Epithelial cell of prostate (primary cell): ENCODE measurements around the gene GLIS1.

Experiments
- DNase-seq: peaks from one replicate; pipeline ENCODE4 v3.0.0-alpha.2; 2011; ENCODE audit warnings: low read depth, low spot score
- H3K27ac ChIP-seq: fragments of 450-650 bp; 2 replicates; pipeline ENCODE4 v1.5.1; 2017; ENCODE audit warnings: mild to moderate bottlenecking

Gene GLIS1

GRCh38 chr1:53625049-53625448 is 113.9 kb downstream of the GLIS1 start:
- H3K27ac ChIP-seq: no peak overlapping the region
- no peak for DNase-seq

GRCh38 chr1:53622531-53622930 is 116.4 kb downstream of the GLIS1 start:
- no peak for DNase-seq
- no peak overlapping the region for H3K27ac ChIP-seq

- H3K27ac ChIP-seq: no peak overlapping the region
Measured at GRCh38 chr1:53621144-53621543, 117.8 kb downstream of the GLIS1 start.

GRCh38 chr1:53620061-53620855 is 118.7 kb downstream of the GLIS1 start:
- H3K27ac ChIP-seq: no peak overlapping the region
- DNase-seq: no peak

More at GRCh38 chr1:53621144-53621543, 117.8 kb downstream of the GLIS1 start:
- DNase-seq: no peak

- no peak overlapping the region for H3K27ac ChIP-seq
- no peak for DNase-seq
Measured at GRCh38 chr1:53619367-53620060, 119.5 kb downstream of the GLIS1 start.

GRCh38 chr1:53618500-53619366 is 120.2 kb downstream of the GLIS1 start:
- H3K27ac ChIP-seq: no peak overlapping the region
- DNase-seq: no peak

- no peak overlapping the region for H3K27ac ChIP-seq
- no peak for DNase-seq
Measured at GRCh38 chr1:53617851-53618499, 121.0 kb downstream of the GLIS1 start.

GRCh38 chr1:53617382-53617781 is 121.6 kb downstream of the GLIS1 start:
- DNase-seq: no peak
- H3K27ac ChIP-seq: no peak overlapping the region

GRCh38 chr1:53616927-53617326 is 122.0 kb downstream of the GLIS1 start:
- no peak overlapping the region for H3K27ac ChIP-seq
- DNase-seq: no peak

- H3K27ac ChIP-seq: no peak overlapping the region
- DNase-seq: no peak
Measured at GRCh38 chr1:53616511-53616910, 122.5 kb downstream of the GLIS1 start.

- H3K27ac ChIP-seq: no peak overlapping the region
- DNase-seq: no peak
Measured at GRCh38 chr1:53615101-53615500, 123.9 kb downstream of the GLIS1 start.

- DNase-seq: no peak
- H3K27ac ChIP-seq: no peak overlapping the region
Measured at GRCh38 chr1:53614231-53615021, 124.5 kb downstream of the GLIS1 start.

- no peak for DNase-seq
- no peak overlapping the region for H3K27ac ChIP-seq
Measured at GRCh38 chr1:53608676-53609075, 130.3 kb downstream of the GLIS1 start.

- no peak for DNase-seq
- H3K27ac ChIP-seq: no peak overlapping the region
Measured at GRCh38 chr1:53608071-53608470, 130.9 kb downstream of the GLIS1 start.

- no peak overlapping the region for H3K27ac ChIP-seq
- no peak for DNase-seq
Measured at GRCh38 chr1:53606651-53607051, 132.3 kb downstream of the GLIS1 start.

GRCh38 chr1:53606197-53606596 is 132.8 kb downstream of the GLIS1 start:
- no peak overlapping the region for H3K27ac ChIP-seq
- no peak for DNase-seq

- no peak for DNase-seq
- no peak overlapping the region for H3K27ac ChIP-seq
Measured at GRCh38 chr1:53605181-53605580, 133.8 kb downstream of the GLIS1 start.

GRCh38 chr1:53604291-53604919 is 134.6 kb downstream of the GLIS1 start:
- no peak for DNase-seq
- no peak overlapping the region for H3K27ac ChIP-seq

GRCh38 chr1:53603431-53603830 is 135.5 kb downstream of the GLIS1 start:
- DNase-seq: no peak

More at GRCh38 chr1:53603431-53603830, 135.5 kb downstream of the GLIS1 start:
- H3K27ac ChIP-seq: no peak overlapping the region
